H1 (cell line): Measurements from ENCODE around the gene CRYBG1. TPM values are rescaled to one million over a fixed set of nuclear protein-coding genes. Genes with fewer than 3 reads are reported as not detected.

Source experiments
- CBX5 ChIP-seq: fragments of 300-800, 300-1000 bp; sonication (generic); IDR thresholded peaks from 2 replicates; pipeline ENCODE4 v1.7.1; 2016; ENCODE audit warnings: antibody characterized with exemption, low read length, low read depth
- NRF1 ChIP-seq: IDR thresholded peaks from 2 replicates; pipeline ENCODE4 v1.6.1; 2011; ENCODE audit warnings: mild to moderate bottlenecking, low read depth, low read length, improper control_type of control experiment
- RXRA ChIP-seq: IDR thresholded peaks from 2 replicates; pipeline ENCODE4 v1.6.1; 2011; ENCODE audit warnings: low read depth, mild to moderate bottlenecking, low read length, moderate library complexity; ENCODE audit not compliant: insufficient read depth
- SAP30 ChIP-seq: fragments of 300-600 bp; sonication (generic); IDR thresholded peaks from 2 replicates; pipeline ENCODE4 v1.7.1; 2012; ENCODE audit warnings: low read length, moderate library complexity, mild to moderate bottlenecking, inconsistent platforms; ENCODE audit not compliant: insufficient read depth, insufficient replicate concordance
- polyA plus RNA-seq, 7 experiments: library from polyadenylated mRNA; depleted of rRNA in 3 of 7; stranded (reverse) in 5 of 7; unstranded in 2 of 7; fragments of >200 nt in 5 of 7; fragments of 200-250 nt in 2 of 7; gene quantifications; 1 replicate in 5 of 7; 2 replicates in 1 of 7; 4 replicates in 1 of 7; pipeline versions ENCODE4 v1.2.1 to v1.2.3, GENCODE V29; 2011 to 2013; ENCODE audit warnings: missing spikeins in 2 of 7, mixed read lengths in 2 of 7
- total RNA-seq: library from RNA; stranded (reverse); fragmentation: NEBNext Ultra II Directional; extraction: Animal tissue kit (Norgen Biotek cat#: 25700); gene quantifications from 2 replicates; pipeline ENCODE4 v1.2.1, GENCODE V29; 2021

The CRYBG1 gene
- total and polyA plus RNA-seq, 2 of the 8 experiments (the other 6 are each of a cell fraction or from before 2014, with no cell fraction given): 2.2 to 11.6 TPM

- TF ChIP-seq NRF1 (no peak), CBX5 (no peak), RXRA (no peak), SAP30 (no peak)
These were observed 9.2 kb downstream of the CRYBG1 start (continued) for GRCh38 chr6:106369739-106370138.
